HG03457 (cell line): ENCODE results near the gene DLGAP4.

Experiments
- ATAC-seq: cut with Tn5 transposase; IDR thresholded peaks from one replicate; pipeline ENCODE4 v1.9.1; 2021; ENCODE audit warnings: moderate number of reproducible peaks; ENCODE audit not compliant: unreplicated experiment

The DLGAP4 gene

GRCh38 chr20:36399969-36400545, 93.9 kb downstream of the DLGAP4 start:
- ATAC-seq, result no peak

GRCh38 chr20:36400909-36401735, 95.0 kb downstream of the DLGAP4 start:
- no peak for ATAC-seq

GRCh38 chr20:36402708-36403107, 96.6 kb downstream of the DLGAP4 start:
- ATAC-seq, result no peak

GRCh38 chr20:36404435-36404978, 98.4 kb downstream of the DLGAP4 start:
- no peak for ATAC-seq

GRCh38 chr20:36405255-36405654, 99.1 kb downstream of the DLGAP4 start:
- no peak for ATAC-seq

- no peak for ATAC-seq
Measured at GRCh38 chr20:36407199-36407733, 101.1 kb downstream of the DLGAP4 start.

GRCh38 chr20:36408219-36408618, 102.1 kb downstream of the DLGAP4 start:
- no peak for ATAC-seq

GRCh38 chr20:36411861-36412454, 105.8 kb downstream of the DLGAP4 start:
- no peak for ATAC-seq

GRCh38 chr20:36415475-36416002, 109.4 kb downstream of the DLGAP4 start:
- no peak for ATAC-seq

- ATAC-seq, result no peak
Measured at GRCh38 chr20:36418711-36419110, 112.6 kb downstream of the DLGAP4 start.

GRCh38 chr20:36421641-36422040, 115.5 kb downstream of the DLGAP4 start:
- no peak for ATAC-seq

- no peak for ATAC-seq
Measured at GRCh38 chr20:36424314-36424713, 118.2 kb downstream of the DLGAP4 start.

GRCh38 chr20:36425166-36425565, 119.0 kb downstream of the DLGAP4 start:
- no peak for ATAC-seq

GRCh38 chr20:36431604-36432003, 125.5 kb downstream of the DLGAP4 start:
- no peak for ATAC-seq

GRCh38 chr20:36432096-36432495, 126.0 kb downstream of the DLGAP4 start:
- no peak for ATAC-seq

GRCh38 chr20:36434383-36434782, 128.2 kb downstream of the DLGAP4 start:
- ATAC-seq, result no peak

GRCh38 chr20:36435124-36435523, 129.0 kb downstream of the DLGAP4 start:
- no peak for ATAC-seq

- ATAC-seq, result no peak
Measured at GRCh38 chr20:36435592-36436541, 129.7 kb downstream of the DLGAP4 start.

- ATAC-seq, result no peak
Measured at GRCh38 chr20:36439040-36439730, 133.0 kb downstream of the DLGAP4 start.

- ATAC-seq, result no peak
Measured at GRCh38 chr20:36439731-36440072, 133.6 kb downstream of the DLGAP4 start.
